B cell (primary cell): ENCODE data around the gene EEA1.
"Not testable (repeated sequence)": the region's sequence is repeated elsewhere in the genome, so short reads cannot be mapped to it uniquely, and the experiment has no call there.

Experiments used
- CTCF ChIP-seq: fragments of 200-600 bp; IDR thresholded peaks from one replicate; pipeline ENCODE4 v1.8.0; 2022; ENCODE audit warnings: antibody characterized with exemption, mild to moderate bottlenecking
- EZH2 ChIP-seq: IDR thresholded peaks from 2 replicates; pipeline ENCODE4 v1.6.1; 2012; ENCODE audit warnings: borderline replicate concordance, low read depth, mild to moderate bottlenecking, moderate library complexity, low read length; ENCODE audit not compliant: insufficient read depth, poor library complexity, severe bottlenecking

GRCh38 chr12:92749691-92750090 is 179.4 kb downstream of the EEA1 start:
- not testable (repeated sequence) for TF ChIP-seq EZH2, CTCF
